Measurements from ENCODE around the gene ENTPD2. TPM values are rescaled to one million over a fixed set of nuclear protein-coding genes. Genes with fewer than 3 reads are reported as not detected.

Gene ENTPD2
- not detected in 2 replicates for total RNA-seq

DNA sequence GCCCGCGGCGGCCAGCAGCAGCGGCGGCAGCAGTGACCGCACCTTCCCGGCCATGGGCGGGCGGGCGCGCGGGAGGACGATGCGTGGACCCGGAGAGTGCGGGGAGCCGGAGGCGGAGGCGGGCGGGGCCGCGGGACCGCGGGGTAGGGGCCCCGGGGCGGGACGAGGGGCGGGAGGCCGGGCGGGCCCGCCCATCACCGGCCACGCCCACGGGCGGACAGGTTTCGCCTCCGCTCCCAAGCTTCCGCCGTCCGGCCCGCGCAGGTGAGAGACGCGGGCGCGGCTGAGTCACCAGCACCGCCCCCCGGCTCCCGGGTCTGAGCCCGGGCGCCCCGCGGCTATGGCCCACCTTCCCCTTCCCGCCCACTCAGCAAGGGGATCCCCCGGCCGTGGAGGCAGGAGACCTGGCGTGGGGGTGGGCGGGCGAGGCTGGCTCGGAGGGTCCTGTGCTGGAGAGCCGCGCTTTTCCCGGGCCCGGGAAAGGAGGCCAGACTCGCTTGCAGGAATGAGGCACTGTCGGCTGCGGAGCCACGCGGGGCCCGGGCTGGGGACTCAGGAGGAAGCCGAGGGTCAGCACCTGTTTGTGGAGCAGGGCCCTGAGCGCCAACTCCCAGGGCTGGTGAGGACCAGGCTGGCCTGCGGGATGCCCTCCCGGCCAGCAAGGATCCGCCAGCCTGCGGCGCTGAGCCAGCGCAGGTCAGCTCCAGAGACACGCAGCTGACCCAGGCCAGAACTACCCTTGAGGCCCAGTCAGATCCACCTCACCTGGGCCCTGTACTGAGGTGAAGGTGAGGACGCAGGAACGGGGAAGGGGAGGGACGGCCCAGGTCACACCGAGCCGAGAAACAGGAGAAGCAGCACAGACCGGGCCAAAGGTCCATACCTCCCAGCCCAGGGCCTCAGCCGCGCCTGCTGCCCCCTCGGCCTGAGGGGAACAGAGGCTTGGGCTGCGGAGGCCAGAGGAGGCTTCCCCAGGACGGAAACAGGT lies at the start of gene ENTPD2:
Gene ENTPD2 (minus strand): TSS at position 118 of the 988 bp plus-strand sequence. CDS start 64 bp downstream, at position 54.

DNA sequence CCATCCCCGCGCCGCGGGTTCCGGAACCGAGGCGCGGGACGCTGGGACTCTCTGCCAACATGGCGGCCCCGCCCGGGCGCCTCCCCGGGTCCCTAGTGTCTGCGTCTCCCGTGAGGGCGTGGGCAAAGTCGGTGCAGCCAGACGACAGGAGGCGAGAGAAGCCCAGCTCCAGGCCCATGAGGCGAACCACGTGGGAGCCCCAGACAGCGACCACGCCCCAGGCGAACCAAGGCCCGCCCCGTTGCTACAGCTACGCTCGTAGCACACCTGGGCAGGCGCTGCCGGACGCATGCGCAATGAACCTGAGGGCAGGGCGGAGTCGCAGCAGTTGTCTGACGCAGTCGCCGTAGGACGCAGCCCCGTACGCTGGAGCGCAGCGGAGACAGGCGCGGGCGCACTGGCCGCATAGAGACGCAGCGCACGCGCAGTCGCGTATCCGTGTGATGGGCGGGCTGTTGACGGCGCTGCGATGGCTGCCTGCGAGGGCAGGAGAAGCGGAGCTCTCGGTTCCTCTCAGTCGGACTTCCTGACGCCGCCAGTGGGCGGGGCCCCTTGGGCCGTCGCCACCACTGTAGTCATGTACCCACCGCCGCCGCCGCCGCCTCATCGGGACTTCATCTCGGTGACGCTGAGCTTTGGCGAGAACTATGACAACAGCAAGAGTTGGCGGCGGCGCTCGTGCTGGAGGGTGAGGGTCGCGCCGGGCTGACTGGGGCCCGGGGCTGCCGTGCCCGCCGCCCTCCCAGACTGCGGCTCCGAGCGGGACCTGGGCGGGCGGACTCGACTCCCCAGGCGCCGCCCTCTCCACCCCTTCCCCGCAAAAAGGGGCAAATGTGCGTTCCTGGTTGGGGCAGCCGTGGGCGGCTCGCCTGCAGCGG lies 32.9 kb upstream of the ENTPD2 start, which contains the start of gene MAN1B1:
Gene MAN1B1 (plus strand): TSS at position 455 of the 878 bp plus-strand sequence. CDS start 15 bp downstream, at position 470.

DNA sequence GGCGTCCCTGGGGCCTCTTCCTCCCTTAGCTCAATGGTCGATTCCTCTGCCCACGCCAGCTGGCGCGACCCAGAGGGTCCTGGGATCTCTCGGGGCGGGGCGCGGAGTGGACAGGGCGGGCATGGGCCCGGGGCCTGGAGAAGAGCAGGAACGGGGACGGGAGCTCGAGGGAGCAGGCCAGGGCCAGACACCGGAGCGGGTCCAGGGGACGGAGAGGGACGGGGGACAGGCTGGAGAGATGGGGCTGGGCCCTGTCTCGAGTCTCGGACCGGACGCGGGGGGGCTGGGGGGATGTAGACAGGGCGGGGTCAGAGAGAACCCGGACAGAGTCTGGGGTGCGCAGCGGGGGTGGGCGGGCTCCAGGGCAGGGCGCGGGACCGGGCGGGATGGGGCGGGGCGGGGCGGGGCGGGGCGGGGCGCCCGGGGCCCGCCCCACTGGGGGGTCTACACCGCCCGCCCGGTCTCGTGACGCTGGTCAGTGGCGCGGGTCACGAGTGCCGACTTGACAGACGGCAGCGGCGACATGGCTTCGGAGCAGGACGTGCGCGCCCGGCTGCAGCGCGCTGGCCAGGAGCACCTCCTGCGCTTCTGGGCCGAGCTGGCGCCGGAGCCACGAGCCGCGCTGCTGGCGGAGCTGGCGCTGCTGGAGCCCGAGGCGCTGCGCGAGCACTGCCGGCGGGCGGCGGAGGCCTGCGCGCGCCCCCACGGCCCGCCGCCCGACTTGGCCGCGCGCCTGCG lies 23.3 kb upstream of the ENTPD2 start, which contains the start of gene UAP1L1:
Gene UAP1L1 (plus strand): TSS at position 508 of the 738 bp plus-strand sequence. CDS start 16 bp downstream, at position 524.

DNA sequence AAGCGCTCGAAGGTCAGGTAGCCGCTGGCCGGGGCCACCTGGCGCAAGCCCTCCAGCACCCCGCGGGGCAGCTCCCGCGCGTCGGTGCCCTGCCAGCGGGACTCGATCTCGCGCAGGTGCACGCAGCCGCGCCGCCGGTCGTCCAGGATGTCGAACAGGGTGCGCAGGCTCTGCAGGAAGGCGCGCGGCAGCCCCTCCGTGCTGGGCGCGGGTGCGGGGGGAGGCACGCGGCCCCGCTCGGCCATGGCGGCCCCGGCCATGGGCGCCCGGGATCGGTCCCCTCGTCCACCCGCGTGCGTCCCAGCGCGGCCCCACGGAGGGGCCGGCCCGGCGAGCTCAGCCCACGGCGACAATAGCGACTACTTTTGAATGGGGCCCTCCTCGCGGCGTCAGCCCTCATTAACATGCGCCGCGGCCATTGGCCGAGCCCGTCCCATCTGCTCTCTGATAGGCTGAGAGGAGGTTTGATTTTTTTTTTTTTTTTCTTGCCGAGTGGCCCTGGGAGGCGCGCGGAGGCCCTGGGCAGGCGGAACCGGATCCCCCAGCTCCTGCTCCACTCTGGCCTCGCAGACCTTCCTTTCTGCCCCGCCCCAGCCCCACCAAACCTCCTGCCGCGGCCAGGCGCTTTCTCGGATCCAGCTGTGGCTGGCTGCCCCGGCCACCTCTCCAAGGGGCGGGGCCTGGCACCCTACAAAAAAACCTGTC lies 16.5 kb upstream of the ENTPD2 start, which contains the start of gene SAPCD2:
Gene SAPCD2 (minus strand): TSS at position 357 of the 705 bp plus-strand sequence. CDS start 97 bp downstream, at position 260.

DNA sequence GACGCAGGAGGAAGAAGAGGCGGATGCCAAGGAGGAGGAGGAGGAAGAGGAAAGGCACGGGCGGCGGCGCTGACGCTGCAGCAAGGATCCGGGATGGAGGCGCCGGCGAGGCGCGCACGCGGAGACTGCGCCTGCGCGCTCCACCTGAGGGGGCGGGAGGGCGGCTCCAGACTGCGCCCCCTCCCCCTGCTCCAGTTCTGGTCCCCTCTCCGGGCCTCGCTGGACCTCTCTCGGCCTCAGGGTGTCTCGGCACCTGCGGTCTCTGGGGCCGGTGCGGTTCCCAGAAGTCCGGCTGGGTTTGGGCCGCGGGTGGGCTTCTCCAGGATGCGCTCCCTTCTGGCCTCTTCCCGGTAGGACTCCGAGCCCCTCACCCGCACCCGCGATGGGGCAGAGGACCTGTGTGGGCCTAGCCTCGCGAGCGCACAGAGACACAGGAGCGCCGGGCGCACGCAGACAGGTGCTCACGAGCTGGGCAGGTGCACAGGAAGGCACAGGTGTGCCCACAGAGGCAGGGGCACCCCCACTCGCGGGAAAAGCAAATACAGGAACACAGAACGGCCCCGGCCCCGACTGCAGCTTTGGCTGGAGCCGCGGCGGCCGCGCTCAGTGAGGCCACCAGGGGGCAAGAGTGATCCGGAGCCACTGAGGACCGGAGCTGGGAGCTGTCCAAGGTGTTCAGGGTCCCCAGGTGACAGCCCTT lies 7.6 kb downstream of the ENTPD2 start, which contains the start of gene NPDC1:
Gene NPDC1 (minus strand): TSS at position 90 of the 700 bp plus-strand sequence. CDS start 188 bp downstream, outside the sequence.

DNA sequence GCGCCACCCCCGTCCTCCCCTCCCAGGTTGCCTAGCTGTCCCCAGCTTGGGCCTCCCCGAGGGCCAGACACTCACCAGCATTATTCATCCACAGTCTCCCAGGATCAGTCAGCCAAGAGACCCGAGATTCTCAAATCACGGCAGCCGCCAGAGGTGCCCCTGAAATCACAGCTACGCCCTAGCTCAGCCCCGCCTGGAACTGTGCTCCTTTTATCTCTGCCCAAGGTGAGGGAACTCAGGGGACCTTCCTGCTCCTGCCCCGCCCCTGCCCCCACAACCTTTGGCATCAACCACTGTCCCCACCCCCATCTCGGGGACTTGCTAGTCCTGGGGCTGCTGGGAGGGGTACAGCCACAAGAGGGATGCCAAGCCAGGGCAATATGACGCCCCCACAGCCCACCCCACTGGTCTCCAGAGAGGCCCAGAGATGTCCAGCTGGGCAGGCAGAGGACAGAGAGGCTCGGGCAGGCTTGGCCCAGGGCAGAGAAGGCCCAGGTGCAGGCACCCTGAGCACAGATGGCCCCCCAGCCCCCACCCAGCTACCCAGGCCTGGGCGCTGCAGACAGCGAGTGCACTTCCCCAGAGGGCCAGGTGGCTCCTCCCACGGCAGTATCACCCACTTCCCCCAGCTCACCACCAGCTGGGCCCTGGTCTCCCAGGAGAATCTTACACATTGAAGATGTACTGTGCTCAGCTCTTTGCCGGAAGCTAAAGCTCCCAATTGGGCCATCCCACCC lies 21.8 kb downstream of the ENTPD2 start, which contains the start of gene FUT7:
Gene FUT7 (minus strand): TSS at position 185 of the 737 bp plus-strand sequence. CDS start 97 bp downstream, at position 88.

DNA sequence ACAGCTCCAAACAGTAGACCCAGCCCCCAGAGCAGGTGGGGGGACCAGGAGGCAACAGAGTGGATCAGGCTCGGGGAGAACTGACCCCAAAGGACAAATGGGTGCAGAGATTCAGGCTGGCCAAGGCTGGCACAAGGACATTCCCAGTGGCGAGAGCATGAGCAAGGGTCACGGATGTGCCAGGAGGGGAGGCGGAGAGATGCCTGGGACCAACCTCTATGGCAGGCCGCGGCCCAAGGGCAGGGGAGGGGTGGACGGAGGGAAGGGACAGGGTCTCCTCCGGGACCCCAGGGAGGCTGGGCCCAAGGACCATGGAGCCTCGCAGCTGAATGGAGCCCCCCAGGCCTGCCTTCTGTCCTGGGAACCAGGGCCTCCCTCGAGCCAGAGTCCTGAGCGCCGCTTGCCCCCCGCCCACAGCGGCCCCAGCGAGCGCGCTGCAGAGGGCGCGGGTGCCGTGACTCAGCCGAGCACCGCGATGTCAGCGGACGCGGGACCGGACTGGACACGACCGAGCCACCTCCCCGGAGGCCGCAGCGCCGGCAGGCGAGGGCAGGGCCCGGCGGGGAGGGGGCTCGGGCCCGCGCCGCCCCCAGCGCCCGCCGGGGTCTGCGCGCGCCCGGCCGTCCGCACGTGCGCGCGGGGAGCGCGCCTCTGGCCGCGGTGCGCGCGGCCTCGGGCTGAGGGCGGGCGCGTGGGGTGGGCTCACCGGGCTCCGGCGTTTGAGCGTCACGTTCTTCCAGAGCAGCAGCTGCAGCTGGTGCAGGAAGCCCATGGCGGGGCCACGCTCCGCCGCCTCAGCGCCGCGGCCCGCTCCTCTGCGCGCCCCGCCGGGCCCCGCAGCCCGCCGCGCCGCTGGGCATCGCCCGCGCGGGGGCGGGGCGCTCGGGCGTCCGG lies 26.2 kb downstream of the ENTPD2 start, which contains the start of gene ABCA2:
Gene ABCA2 (minus strand): TSS at position 869 of the 894 bp plus-strand sequence. CDS start 97 bp downstream, at position 772.

Other genes starting within 250 kb of the ENTPD2 start
- 55.6 and 61.1 TPM in 2 replicates for gene RABL6, start 246.1 kb downstream of the ENTPD2 start, total RNA-seq
- gene AJM1, start 211.6 kb downstream of the ENTPD2 start, total RNA-seq: 1.00 and 1.4 TPM in 2 replicates
- gene PHPT1, start 204.7 kb downstream of the ENTPD2 start, total RNA-seq: 203 and 206 TPM in 2 replicates
- 0.85 and 2.2 TPM in 2 replicates for gene MAMDC4, start 201.7 kb downstream of the ENTPD2 start, total RNA-seq
- gene EDF1, start 187.8 kb downstream of the ENTPD2 start, total RNA-seq: 452 and 470 TPM in 2 replicates
- 4.0 and 6.3 TPM in 2 replicates for gene TRAF2, start 167.5 kb downstream of the ENTPD2 start, total RNA-seq
- gene FBXW5, start 109.3 kb downstream of the ENTPD2 start, total RNA-seq: 116 and 152 TPM in 2 replicates
- gene C8G, start 108.8 kb downstream of the ENTPD2 start, total RNA-seq: 0.14 TPM in 1 of 2 replicates, not detected in the other
- 0.28 TPM in 1 of 2 replicates, not detected in the other for gene LCN12, start 101.8 kb downstream of the ENTPD2 start, total RNA-seq
- 2.3 and 14.1 TPM in 2 replicates for gene PTGDS, start 76.6 kb downstream of the ENTPD2 start, total RNA-seq
- 0.57 and 3.4 TPM in 2 replicates for gene LCNL1, start 71.1 kb downstream of the ENTPD2 start, total RNA-seq
- 6.6 and 7.5 TPM in 2 replicates for gene PAXX, start 61.6 kb downstream of the ENTPD2 start, total RNA-seq
- 5.0 and 7.8 TPM in 2 replicates for gene CLIC3, start 57.5 kb downstream of the ENTPD2 start, total RNA-seq
- gene ABCA2, start 25.8 kb downstream of the ENTPD2 start, total RNA-seq: 11.9 and 20.0 TPM in 2 replicates
- gene FUT7, start 22.0 kb downstream of the ENTPD2 start, total RNA-seq: not detected in 2 replicates
- 12.1 and 18.4 TPM in 2 replicates for gene NPDC1, start 7.9 kb downstream of the ENTPD2 start, total RNA-seq
- gene SAPCD2, start 16.5 kb upstream of the ENTPD2 start, total RNA-seq: 0.43 and 0.55 TPM in 2 replicates
- 7.7 and 14.3 TPM in 2 replicates for gene UAP1L1, start 23.5 kb upstream of the ENTPD2 start, total RNA-seq
- 73.2 and 87.0 TPM in 2 replicates for gene MAN1B1, start 32.9 kb upstream of the ENTPD2 start, total RNA-seq
- gene DPP7, start 60.7 kb upstream of the ENTPD2 start, total RNA-seq: 68.8 and 81.6 TPM in 2 replicates
- gene GRIN1, start 85.1 kb upstream of the ENTPD2 start, total RNA-seq: under 0.01 TPM in 1 of 2 replicates, not detected in the other
- gene LRRC26, start 116.0 kb upstream of the ENTPD2 start, total RNA-seq: not detected in 2 replicates
- gene TMEM210, start 118.0 kb upstream of the ENTPD2 start, total RNA-seq: not detected in 2 replicates
- 15.2 and 23.7 TPM in 2 replicates for gene ANAPC2, start 134.5 kb upstream of the ENTPD2 start, total RNA-seq
- 60.9 and 66.0 TPM in 2 replicates for gene SSNA1, start 134.6 kb upstream of the ENTPD2 start, total RNA-seq
- 4.1 and 4.8 TPM in 2 replicates for gene TPRN, start 146.7 kb upstream of the ENTPD2 start, total RNA-seq
- gene TMEM203, start 151.6 kb upstream of the ENTPD2 start, total RNA-seq: 25.6 and 37.7 TPM in 2 replicates
- 2.3 and 2.9 TPM in 2 replicates for gene NDOR1, start 151.6 kb upstream of the ENTPD2 start, total RNA-seq
- gene RNF208, start 168.2 kb upstream of the ENTPD2 start, total RNA-seq: under 0.01 and 0.18 TPM in 2 replicates
- 0.18 and 0.57 TPM in 2 replicates for gene CYSRT1, start 171.1 kb upstream of the ENTPD2 start, total RNA-seq
- not detected in 2 replicates for gene RNF224, start 173.4 kb upstream of the ENTPD2 start, total RNA-seq
- gene SLC34A3, start 176.8 kb upstream of the ENTPD2 start, total RNA-seq: not detected in 2 replicates
- 101 and 110 TPM in 2 replicates for gene TUBB4B, start 187.2 kb upstream of the ENTPD2 start, total RNA-seq
- not detected in 2 replicates for gene STPG3, start 197.2 kb upstream of the ENTPD2 start, total RNA-seq
- 30.2 and 47.7 TPM in 2 replicates for gene NELFB, start 201.3 kb upstream of the ENTPD2 start, total RNA-seq
- gene TOR4A, start 223.7 kb upstream of the ENTPD2 start, total RNA-seq: 11.0 and 13.5 TPM in 2 replicates
- gene NRARP, start 248.2 kb upstream of the ENTPD2 start, total RNA-seq: 0.09 and 0.14 TPM in 2 replicates

All from smooth muscle cell of bladder (primary cell).